GM23338 (cell line): ENCODE results near the gene FOXP1.

ENCODE experiments used
- CREB1 ChIP-seq: fragments of 250-450 bp; sonication (Bioruptor Pico); IDR thresholded peaks from 2 replicates; pipeline ENCODE4 v1.5.0; 2020; ENCODE audit warnings: low read depth, mild to moderate bottlenecking, moderate library complexity
- EZH2 ChIP-seq: fragments of 200-600 bp; sonication (generic); IDR thresholded peaks from one replicate; pipeline ENCODE4 v1.8.0; 2017; ENCODE audit warnings: antibody characterized with exemption, mild to moderate bottlenecking, low read depth; ENCODE audit not compliant: unreplicated experiment
- EZH2phosphoT487 ChIP-seq: fragments of 200-600 bp; sonication (generic); IDR thresholded peaks from one replicate; pipeline ENCODE4 v1.8.1; 2018; ENCODE audit warnings: antibody characterized with exemption; ENCODE audit not compliant: unreplicated experiment
- JUNB ChIP-seq: IDR thresholded peaks from one replicate; pipeline ENCODE4 v1.6.1; 2016; ENCODE audit warnings: antibody characterized with exemption; ENCODE audit not compliant: unreplicated experiment
- NANOG ChIP-seq: IDR thresholded peaks from 2 replicates; pipeline ENCODE4 v1.6.1; 2016; ENCODE audit warnings: antibody characterized with exemption, borderline replicate concordance
- POLR2AphosphoS5 ChIP-seq: IDR thresholded peaks from 2 replicates; pipeline ENCODE4 v1.6.1; 2016; ENCODE audit warnings: antibody characterized with exemption, low read depth
- TF ChIP-seq, protein P1 (sequence below), 2 experiments: fragments of 200-600 bp in 1 of 2; sonication (generic) in 1 of 2; conservative IDR thresholded peaks; 2 replicates each; pipeline versions ENCODE4 v1.5.1 to v1.6.1; 2016 to 2017; ENCODE audit warnings: antibody characterized with exemption in 2 of 2, low read depth in 2 of 2, mild to moderate bottlenecking in 2 of 2, moderate library complexity in 1 of 2
- TF ChIP-seq, protein P2 (sequence below): IDR thresholded peaks from one replicate; pipeline ENCODE4 v1.6.1; 2018; ENCODE audit warnings: antibody characterized with exemption; ENCODE audit not compliant: unreplicated experiment
- TF ChIP-seq, protein P3 (sequence below): fragments of 250-450 bp; sonication (Bioruptor Pico); IDR thresholded peaks from 2 replicates; pipeline ENCODE4 v1.5.0; 2020; ENCODE audit warnings: mild to moderate bottlenecking, moderate library complexity

DNA sequence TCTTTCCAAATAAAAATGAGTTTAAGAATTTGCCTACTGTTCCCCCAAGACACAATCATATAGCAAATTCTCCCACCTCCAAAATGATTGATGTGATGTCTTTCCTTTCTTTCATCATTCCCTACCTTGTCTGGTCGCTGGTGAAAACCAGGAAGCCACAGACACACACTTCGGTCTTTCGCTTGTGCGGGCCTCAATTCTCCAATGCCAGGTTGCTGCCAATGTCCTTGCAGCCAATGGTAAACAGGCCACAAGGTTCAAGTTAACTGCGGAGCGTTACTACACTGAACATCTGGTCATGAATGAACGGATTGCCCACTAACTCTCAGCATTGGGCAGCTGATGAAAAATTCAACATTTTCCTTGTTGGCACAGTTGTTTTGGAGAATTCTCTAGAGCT lies 192.2 kb downstream of the FOXP1 start:
- TF ChIP-seq, protein P1, sequence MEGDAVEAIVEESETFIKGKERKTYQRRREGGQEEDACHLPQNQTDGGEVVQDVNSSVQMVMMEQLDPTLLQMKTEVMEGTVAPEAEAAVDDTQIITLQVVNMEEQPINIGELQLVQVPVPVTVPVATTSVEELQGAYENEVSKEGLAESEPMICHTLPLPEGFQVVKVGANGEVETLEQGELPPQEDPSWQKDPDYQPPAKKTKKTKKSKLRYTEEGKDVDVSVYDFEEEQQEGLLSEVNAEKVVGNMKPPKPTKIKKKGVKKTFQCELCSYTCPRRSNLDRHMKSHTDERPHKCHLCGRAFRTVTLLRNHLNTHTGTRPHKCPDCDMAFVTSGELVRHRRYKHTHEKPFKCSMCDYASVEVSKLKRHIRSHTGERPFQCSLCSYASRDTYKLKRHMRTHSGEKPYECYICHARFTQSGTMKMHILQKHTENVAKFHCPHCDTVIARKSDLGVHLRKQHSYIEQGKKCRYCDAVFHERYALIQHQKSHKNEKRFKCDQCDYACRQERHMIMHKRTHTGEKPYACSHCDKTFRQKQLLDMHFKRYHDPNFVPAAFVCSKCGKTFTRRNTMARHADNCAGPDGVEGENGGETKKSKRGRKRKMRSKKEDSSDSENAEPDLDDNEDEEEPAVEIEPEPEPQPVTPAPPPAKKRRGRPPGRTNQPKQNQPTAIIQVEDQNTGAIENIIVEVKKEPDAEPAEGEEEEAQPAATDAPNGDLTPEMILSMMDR (conservative IDR thresholded peaks at IDR 0.05; ENCODE audit: low read depth in 2 of 2): no peak
- no peak for TF ChIP-seq JUNB
- TF ChIP-seq EZH2phosphoT487: no peak
- TF ChIP-seq POLR2AphosphoS5: no peak
- TF ChIP-seq, protein P2, sequence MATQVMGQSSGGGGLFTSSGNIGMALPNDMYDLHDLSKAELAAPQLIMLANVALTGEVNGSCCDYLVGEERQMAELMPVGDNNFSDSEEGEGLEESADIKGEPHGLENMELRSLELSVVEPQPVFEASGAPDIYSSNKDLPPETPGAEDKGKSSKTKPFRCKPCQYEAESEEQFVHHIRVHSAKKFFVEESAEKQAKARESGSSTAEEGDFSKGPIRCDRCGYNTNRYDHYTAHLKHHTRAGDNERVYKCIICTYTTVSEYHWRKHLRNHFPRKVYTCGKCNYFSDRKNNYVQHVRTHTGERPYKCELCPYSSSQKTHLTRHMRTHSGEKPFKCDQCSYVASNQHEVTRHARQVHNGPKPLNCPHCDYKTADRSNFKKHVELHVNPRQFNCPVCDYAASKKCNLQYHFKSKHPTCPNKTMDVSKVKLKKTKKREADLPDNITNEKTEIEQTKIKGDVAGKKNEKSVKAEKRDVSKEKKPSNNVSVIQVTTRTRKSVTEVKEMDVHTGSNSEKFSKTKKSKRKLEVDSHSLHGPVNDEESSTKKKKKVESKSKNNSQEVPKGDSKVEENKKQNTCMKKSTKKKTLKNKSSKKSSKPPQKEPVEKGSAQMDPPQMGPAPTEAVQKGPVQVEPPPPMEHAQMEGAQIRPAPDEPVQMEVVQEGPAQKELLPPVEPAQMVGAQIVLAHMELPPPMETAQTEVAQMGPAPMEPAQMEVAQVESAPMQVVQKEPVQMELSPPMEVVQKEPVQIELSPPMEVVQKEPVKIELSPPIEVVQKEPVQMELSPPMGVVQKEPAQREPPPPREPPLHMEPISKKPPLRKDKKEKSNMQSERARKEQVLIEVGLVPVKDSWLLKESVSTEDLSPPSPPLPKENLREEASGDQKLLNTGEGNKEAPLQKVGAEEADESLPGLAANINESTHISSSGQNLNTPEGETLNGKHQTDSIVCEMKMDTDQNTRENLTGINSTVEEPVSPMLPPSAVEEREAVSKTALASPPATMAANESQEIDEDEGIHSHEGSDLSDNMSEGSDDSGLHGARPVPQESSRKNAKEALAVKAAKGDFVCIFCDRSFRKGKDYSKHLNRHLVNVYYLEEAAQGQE: no peak
- no peak for TF ChIP-seq EZH2
- TF ChIP-seq CREB1 (CRISPR knock-in tag): no peak
- TF ChIP-seq, protein P3, sequence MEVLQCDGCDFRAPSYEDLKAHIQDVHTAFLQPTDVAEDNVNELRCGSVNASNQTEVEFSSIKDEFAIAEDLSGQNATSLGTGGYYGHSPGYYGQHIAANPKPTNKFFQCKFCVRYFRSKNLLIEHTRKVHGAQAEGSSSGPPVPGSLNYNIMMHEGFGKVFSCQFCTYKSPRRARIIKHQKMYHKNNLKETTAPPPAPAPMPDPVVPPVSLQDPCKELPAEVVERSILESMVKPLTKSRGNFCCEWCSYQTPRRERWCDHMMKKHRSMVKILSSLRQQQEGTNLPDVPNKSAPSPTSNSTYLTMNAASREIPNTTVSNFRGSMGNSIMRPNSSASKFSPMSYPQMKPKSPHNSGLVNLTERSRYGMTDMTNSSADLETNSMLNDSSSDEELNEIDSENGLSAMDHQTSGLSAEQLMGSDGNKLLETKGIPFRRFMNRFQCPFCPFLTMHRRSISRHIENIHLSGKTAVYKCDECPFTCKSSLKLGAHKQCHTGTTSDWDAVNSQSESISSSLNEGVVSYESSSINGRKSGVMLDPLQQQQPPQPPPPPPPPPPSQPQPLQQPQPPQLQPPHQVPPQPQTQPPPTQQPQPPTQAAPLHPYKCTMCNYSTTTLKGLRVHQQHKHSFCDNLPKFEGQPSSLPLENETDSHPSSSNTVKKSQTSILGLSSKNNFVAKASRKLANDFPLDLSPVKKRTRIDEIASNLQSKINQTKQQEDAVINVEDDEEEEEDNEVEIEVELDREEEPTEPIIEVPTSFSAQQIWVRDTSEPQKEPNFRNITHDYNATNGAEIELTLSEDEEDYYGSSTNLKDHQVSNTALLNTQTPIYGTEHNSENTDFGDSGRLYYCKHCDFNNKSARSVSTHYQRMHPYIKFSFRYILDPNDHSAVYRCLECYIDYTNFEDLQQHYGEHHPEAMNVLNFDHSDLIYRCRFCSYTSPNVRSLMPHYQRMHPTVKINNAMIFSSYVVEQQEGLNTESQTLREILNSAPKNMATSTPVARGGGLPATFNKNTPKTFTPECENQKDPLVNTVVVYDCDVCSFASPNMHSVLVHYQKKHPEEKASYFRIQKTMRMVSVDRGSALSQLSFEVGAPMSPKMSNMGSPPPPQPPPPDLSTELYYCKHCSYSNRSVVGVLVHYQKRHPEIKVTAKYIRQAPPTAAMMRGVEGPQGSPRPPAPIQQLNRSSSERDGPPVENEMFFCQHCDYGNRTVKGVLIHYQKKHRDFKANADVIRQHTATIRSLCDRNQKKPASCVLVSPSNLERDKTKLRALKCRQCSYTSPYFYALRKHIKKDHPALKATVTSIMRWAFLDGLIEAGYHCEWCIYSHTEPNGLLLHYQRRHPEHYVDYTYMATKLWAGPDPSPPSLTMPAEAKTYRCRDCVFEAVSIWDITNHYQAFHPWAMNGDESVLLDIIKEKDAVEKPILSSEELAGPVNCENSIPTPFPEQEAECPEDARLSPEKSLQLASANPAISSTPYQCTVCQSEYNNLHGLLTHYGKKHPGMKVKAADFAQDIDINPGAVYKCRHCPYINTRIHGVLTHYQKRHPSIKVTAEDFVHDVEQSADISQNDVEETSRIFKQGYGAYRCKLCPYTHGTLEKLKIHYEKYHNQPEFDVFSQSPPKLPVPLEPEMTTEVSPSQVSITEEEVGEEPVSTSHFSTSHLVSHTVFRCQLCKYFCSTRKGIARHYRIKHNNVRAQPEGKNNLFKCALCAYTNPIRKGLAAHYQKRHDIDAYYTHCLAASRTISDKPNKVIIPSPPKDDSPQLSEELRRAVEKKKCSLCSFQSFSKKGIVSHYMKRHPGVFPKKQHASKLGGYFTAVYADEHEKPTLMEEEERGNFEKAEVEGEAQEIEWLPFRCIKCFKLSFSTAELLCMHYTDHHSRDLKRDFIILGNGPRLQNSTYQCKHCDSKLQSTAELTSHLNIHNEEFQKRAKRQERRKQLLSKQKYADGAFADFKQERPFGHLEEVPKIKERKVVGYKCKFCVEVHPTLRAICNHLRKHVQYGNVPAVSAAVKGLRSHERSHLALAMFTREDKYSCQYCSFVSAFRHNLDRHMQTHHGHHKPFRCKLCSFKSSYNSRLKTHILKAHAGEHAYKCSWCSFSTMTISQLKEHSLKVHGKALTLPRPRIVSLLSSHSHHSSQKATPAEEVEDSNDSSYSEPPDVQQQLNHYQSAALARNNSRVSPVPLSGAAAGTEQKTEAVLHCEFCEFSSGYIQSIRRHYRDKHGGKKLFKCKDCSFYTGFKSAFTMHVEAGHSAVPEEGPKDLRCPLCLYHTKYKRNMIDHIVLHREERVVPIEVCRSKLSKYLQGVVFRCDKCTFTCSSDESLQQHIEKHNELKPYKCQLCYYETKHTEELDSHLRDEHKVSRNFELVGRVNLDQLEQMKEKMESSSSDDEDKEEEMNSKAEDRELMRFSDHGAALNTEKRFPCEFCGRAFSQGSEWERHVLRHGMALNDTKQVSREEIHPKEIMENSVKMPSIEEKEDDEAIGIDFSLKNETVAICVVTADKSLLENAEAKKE (CRISPR knock-in tag): no peak
- no peak for TF ChIP-seq NANOG
